ENCODE measurements around the gene CBX2.

GRCh38 chr17:79814974-79815835 lies 37.3 kb downstream of the CBX2 start:
- TF ChIP-seq CREB5 (CRISPR knock-in tag; IDR thresholded peaks at IDR 0.05; ENCODE audit: low read depth) = no peak
- no peak for TF ChIP-seq OSR1 (CRISPR knock-in tag; IDR thresholded peaks at IDR 0.05)
- no peak for TF ChIP-seq CSDC2 (CRISPR knock-in tag; IDR thresholded peaks at IDR 0.05)
- no peak for TF ChIP-seq CSRNP3 (CRISPR knock-in tag; IDR thresholded peaks at IDR 0.05)
- TF ChIP-seq GLIS3 (CRISPR knock-in tag; IDR thresholded peaks at IDR 0.05) = no peak
- TF ChIP-seq ZFP30 (CRISPR knock-in tag; IDR thresholded peaks at IDR 0.05) = no peak
- no peak for TF ChIP-seq ARNTL (CRISPR knock-in tag; IDR thresholded peaks at IDR 0.05; ENCODE audit: borderline replicate concordance, low read depth)
- no peak for TF ChIP-seq RARB (CRISPR knock-in tag; IDR thresholded peaks at IDR 0.05)
